ENCODE results near the gene RPRD2.

The RPRD2 gene

DNA sequence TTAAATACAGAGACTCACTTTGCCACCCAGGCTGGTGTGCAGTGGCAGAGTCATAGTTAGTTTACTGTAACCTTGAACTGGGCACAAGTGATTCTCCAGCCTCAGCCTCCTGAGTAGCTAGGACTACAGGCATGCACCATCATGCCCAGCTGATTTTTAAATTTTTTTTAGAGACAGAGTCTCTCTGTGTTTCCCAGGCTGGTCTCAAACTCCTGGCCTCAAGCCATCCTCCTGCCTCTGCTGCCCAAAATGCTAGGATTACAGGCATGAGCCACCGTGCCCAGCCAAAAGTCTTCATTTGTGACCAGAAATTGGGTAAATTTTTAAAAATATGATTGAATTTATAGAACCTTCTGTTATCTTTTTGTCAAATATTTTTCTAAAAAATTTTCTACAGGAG, 105.3 kb downstream of the RPRD2 start:
- DNase-seq (ENCODE audit: low read depth in 2 of 2, low spot score in 1 of 2) = no peak

DNA sequence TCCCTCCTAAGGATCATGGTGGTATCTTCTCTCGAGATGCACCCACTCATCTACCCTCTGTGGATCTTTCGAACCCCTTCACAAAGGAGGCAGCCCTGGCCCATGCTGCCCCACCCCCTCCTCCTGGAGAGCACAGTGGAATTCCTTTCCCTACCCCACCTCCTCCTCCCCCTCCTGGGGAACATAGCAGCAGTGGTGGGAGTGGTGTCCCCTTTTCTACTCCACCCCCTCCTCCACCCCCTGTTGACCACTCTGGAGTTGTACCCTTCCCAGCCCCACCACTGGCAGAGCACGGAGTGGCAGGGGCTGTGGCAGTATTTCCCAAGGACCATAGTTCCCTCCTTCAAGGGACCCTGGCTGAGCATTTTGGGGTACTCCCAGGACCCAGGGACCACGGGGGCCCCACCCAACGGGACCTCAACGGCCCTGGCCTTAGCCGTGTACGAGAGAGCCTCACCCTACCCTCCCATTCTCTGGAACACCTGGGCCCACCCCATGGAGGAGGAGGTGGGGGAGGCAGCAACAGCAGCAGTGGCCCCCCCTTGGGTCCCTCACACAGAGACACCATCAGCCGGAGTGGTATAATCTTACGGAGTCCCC, 108.8 kb downstream of the RPRD2 start:
- DNase-seq (ENCODE audit: low read depth in 2 of 2, low spot score in 1 of 2) = no peak

DNA sequence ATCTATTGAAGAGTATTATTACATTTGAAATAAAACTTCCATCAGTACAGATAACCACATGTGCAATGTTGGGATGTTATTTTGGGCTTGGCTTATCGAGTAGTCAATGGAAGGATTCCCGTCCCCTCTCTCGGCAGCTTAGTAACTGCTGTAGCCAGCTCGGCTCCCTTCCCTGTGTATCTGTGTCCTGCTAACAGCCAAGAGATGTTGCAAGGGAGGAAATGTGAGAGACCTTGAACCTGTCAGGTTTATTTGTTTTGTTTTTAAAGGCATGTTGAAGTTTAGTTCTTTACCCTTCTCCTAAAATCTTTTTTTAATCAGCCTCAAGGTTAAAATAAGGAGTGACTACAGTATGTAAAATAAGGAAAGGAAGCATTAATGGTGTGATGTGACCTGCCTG, 109.7 kb downstream of the RPRD2 start:
- no peak for DNase-seq (ENCODE audit: low read depth in 2 of 2, low spot score in 1 of 2)

DNA sequence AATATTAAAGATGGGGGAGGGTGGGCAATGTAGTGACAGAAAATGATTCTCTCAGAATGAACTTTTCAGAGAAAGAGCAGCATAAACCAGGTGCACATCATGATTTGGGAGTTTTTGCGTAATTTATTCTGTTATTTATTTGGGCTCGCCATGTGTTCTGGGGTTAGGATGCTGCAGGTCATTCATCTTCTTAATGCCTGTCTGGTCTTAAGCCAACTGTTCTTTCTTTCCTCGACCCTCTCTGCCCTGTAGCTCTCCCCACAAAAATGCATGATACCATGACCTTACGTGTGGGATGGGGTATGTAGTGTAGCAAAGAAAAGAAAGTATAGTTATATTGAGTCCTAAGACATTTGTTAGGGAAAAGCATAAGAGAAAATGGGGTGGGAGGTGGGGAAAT, 110.9 kb downstream of the RPRD2 start:
- DNase-seq (ENCODE audit: low read depth in 2 of 2, low spot score in 1 of 2) = no peak

DNA sequence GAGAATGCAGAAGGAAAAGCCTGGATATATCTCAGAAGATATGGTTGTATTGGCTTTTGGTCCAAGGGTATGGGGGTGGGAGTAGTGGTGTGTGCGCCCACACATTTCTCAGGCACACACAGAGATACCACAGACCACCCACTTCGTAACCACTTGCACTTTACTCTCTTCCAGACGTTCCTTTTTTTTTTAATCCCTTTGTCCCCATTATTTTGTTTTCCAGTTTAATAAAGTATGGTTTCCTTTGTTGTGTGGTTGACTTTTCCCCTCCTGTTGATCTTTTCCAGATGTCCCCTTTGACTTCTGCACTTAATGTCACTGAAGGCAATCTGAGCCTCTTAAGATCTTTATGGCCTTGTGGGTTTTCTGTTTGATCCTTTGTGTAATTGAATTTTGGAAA, 112.8 kb downstream of the RPRD2 start:
- DNase-seq (ENCODE audit: low read depth in 2 of 2, low spot score in 1 of 2) = no peak

DNA sequence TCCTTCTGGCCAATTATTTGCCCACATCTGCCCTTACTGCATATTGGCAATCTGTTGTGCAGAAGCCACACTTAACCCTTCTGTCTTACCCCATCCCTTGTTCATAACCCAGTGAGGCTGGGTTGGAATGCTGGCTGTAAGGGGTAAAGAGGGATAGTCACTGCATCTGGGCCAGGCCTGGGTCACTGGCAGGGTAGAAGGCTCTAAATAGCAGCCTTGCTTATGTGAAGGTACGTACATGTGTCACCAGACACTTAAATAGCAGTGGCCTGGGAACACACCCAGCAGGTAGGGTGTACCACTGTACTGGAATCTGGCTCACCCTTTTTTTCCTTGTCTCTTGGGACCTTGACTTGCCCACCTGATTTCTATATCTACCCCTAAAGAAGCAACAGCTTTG, 113.4 kb downstream of the RPRD2 start:
- DNase-seq (ENCODE audit: low read depth in 2 of 2, low spot score in 1 of 2) = no peak

DNA sequence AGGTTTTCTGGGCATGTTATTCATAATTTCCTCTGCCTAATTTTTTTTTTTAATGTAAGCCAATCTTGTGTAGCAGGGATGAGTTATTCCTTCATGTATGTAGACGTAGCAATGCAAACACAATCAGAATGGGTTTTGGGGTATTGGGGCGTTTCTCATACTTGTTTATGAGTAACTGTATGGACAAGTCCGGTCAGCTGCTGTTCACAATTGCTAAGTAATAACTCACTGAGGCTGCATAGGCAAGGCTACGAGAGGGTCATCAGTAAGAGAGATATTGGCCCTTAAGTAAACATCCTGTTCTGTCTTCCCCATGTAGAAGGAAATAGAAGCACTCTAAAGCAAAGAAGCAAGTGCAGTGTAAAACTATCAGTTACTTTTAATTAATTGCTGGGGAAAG, 113.8 kb downstream of the RPRD2 start:
- no peak for DNase-seq (ENCODE audit: low read depth in 2 of 2, low spot score in 1 of 2)

DNA sequence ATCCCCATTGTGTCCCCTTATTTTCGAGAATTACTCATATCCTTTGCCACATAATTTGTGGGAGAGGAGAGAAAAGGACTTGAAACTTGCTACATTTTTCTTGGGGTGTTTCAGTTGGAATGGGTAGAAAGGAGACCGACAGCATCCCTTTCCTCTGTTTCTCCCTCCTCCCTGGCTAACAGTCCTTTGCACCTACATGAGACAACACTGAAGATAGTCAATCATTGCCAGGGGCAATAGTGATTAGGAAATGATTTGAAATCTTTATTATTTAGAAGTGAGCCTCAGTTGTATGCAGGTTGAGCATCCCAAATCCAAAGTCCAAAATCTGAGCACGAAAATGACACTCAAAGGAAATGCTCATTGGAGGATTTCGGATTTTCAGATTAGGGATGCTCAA, 115.4 kb downstream of the RPRD2 start:
- DNase-seq (ENCODE audit: low read depth in 2 of 2, low spot score in 1 of 2) = no peak

DNA sequence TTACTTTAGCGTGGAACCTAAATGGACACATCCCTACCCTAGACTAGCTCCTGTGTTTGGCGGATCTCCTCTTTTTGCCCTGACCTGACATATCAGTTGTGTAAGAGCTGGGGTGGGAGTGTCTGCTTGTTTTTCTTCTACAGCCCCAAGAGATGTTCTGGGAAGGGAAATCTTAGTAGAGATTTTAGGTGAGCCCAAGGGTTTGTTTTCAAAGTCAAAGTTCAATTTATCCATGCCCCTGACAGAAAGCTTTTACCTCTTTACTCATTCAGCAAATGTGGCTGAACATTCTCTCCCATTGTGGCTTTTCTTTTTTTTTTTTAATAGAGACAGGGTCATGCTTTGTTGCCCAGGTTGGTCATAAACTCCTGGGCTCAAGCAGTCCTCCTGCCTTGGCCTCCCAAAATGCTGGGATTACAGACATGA, 116.0 kb downstream of the RPRD2 start:
- DNase-seq (ENCODE audit: low read depth in 2 of 2, low spot score in 1 of 2) = no peak

DNA sequence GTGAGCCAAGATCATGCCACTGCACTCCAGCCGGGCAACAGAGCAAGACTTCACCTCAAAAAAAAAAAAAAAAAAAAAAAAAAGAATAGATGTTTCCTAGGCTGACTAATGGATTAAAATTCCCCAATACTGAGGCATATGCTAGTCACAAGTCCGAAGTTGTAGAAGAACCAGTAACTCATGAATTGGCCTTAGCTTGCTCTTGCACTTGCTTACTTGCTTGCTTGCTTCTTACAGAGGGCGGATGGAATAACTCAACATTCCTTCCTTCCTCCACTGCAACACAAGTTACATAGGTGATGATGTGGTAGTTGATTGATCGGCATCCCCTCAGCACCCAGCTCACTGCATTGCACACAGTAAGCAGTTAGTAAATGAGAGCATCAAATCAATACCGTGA, 120.5 kb downstream of the RPRD2 start:
- DNase-seq (ENCODE audit: low read depth in 2 of 2, low spot score in 1 of 2) = no peak

DNA sequence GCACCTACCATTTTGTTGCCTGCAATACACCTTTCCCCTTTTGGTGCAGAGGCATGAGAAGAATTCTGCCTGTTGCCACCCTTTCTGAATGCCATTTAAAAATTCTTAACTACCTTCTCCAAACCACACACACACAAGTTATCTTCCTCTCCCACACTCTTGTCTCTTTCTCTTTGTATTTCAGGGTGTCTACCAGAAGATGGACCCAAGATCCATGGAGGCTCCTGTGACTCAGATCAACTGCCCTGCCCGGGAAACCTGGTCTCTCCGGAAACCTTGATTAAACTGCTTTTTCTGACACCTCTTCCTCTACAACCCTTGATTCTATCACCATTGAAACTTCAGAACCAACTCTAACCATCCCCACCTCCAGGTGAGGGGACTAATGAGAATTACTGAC, 120.9 kb downstream of the RPRD2 start:
- no peak for DNase-seq (ENCODE audit: low read depth in 2 of 2, low spot score in 1 of 2)

DNA sequence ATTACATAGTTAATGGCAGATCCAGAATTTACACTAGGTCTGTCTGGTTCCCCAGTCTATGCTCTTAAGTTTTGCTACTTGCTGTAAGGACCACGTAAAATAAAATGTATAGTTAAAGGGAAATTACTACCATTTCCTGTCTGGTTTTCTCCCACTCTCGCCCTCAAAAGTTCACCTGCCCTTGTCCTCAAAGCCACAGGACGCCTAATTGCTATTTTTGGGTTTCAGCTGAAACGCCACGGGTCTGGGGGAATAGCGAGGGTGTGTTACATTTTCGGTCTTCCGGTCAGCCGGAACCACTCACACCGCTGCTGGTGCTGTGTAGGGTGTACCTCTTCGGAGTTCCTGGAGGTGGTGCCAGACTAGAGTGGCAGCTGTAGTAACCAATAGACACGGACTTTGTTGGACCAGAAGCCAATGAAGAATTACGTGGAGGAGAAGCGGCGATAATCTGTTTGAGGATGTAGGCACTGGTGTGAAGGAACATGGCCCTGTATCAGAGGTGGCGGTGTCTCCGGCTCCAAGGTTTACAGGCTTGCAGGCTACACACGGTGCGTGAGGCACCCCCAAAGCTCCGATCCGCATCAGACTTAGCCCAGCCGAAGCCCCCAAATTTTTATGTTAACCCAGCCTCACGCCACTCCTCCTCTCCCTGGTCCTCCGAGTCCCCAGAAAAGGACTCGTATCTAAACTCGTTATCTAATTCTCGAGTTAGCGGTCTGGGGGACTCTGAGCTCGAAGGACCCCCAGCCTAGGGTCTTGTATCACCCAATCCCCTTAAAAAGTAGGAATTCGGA, 123.2 kb downstream of the RPRD2 start, which contains the start of gene TARS2:
Gene TARS2 (plus strand): TSS at position 454 of the 797 bp plus-strand sequence. CDS start 32 bp downstream, at position 486.
- peak; percentile 72 to 86 for DNase-seq (ENCODE audit: low read depth in 2 of 2, low spot score in 1 of 2)

DNA sequence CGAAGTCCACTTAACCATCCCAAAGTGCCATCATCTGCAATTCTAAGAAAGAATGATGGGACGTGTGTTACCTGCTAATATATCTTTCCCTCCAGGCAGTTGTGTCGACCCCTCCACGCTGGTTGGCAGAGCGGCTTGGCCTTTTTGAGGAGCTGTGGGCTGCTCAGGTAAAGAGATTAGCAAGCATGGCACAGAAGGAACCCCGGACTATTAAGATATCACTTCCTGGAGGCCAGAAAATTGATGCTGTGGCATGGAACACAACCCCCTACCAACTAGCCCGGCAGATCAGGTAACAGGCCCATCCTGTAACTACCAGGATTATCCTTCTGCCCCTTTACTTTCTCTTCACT, 123.8 kb downstream of the RPRD2 start:
- no peak for DNase-seq (ENCODE audit: low read depth in 2 of 2, low spot score in 1 of 2)

DNA sequence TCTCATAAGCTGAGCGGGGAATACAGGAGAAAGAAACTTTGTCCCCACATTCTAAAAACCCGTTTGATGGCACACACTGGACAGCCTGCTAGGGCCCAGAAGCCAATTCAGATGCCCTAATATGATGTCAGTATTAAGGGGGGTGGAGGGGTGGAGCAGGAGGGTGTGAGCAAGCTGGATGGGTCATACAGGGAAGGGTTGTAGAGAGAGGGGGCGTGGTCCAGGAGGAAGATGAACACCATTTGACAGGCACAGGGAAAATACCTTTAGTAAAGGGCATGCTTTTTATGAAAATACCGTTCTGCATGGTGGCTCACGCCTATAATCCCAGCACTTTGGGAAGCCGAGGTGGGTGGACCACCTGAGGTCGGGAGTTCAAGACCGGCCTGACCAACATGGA, 129.2 kb downstream of the RPRD2 start:
- DNase-seq (ENCODE audit: low read depth in 2 of 2, low spot score in 1 of 2) = no peak

DNA sequence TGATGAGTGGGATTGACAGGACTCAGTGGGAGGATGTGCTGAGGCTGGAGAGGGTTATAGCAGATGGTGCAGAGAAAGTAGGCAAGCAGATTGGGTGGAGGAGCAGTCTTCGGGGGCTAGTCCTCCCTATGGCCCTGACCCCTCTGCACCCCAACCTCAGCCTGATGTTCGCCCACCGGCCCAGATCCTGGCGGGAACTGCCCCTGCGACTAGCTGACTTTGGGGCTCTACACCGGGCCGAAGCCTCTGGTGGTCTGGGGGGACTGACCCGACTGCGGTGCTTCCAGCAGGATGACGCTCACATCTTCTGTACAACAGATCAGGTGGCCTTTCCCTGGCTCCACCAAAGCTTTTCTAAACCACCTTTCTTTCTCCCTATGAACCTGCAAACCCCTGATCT, 134.4 kb downstream of the RPRD2 start:
- no peak for DNase-seq (ENCODE audit: low read depth in 2 of 2, low spot score in 1 of 2)

DNA sequence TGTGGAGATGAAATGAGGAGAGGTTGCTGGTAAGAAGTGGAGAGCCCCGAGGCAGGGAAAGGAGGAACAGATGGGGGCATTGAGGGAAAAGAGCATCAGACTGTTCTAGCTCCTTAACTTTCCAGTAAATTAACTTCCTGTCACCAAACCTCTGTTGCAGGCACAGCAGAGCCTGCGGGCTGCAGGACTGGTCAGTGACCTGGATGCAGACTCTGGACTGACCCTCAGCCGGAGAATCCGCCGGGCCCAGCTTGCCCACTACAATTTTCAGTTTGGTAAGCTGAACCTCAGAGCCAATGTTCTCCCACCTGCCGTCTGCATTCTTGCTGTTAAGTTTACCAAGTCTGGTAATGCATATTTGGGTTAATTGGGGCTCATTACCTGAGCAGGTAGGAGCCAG, 141.5 kb downstream of the RPRD2 start:
- no peak for DNase-seq (ENCODE audit: low read depth in 2 of 2, low spot score in 1 of 2)

DNA sequence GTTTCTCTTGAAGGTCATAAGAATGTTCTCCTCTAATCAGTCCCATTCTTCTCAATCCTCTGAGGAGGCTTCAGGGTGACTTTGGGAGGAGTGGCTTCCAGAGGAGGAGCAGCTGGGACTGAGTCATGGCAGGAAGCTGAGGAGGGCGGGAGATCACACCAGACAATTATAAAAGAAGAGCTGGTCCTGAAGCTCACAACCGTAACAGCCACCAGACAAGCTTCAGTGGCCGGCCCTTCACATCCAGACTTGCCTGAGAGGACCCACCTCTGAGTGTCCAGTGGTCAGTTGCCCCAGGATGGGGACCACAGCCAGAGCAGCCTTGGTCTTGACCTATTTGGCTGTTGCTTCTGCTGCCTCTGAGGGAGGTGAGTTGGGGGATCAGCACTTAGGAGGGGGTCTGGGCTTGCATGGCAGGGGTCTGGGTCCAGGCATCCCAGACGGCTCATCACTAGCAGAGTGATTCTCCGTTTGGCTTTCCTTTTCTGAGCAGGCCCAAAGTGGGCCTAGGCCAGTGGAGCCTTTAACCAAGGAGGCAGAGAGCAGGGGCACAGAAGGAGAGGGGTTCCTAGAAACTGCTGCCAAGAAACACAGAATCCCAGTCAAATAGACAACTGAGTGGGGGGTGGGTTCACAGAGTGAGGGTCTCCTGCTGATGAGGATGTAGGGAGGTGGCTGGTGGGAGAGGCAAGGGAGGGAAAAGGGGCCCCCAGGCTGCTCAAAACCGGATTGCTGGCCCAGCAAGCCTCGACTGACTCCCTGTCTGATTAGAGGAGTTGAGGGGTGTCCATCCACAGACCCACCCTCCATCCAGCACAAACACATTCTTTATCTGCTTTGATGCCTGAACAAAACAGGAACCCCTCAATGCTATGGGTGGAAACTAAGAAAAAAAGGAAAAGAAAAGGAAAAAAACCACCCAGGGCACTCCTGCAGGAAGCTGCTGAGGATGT, 144.2 kb downstream of the RPRD2 start, which contains the start of gene ECM1:
Gene ECM1 (plus strand): TSS at position 198 of the 953 bp plus-strand sequence. CDS start 101 bp downstream, at position 299.
- DNase-seq (ENCODE audit: low read depth in 2 of 2, low spot score in 1 of 2) = no peak

DNA sequence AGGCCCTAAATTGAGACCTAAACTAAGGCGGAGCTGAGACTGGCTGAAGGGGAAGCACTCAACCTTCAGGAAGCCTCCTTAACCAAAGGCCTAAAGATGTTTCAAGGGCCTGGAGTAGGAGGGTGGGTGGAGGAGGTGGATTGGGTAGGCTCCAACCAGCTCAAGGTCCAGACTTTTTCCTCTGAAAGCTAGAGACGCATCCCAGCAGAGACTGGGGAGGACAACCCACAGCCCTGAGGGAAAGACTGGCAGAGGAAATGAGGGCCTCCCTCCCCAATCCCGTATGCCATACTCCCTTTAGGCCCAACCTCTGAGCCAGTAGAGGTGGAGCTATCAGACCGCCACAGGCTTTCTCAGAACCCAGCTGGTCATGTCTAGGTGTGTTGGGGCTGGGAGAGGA, 145.0 kb downstream of the RPRD2 start:
- no peak for DNase-seq (ENCODE audit: low read depth in 2 of 2, low spot score in 1 of 2)

DNA sequence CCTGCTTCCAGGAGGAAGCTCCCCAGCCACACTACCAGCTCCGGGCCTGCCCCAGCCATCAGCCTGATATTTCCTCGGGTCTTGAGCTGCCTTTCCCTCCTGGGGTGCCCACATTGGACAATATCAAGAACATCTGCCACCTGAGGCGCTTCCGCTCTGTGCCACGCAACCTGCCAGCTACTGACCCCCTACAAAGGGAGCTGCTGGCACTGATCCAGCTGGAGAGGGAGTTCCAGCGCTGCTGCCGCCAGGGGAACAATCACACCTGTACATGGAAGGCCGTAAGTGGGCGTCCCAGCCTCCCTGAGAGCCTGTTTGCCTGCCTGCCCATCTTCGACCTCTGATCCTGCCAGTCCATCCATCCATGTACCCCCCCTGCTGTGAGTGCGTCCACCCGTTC, 147.6 kb downstream of the RPRD2 start:
- DNase-seq (ENCODE audit: low read depth in 2 of 2, low spot score in 1 of 2) = no peak

DNA sequence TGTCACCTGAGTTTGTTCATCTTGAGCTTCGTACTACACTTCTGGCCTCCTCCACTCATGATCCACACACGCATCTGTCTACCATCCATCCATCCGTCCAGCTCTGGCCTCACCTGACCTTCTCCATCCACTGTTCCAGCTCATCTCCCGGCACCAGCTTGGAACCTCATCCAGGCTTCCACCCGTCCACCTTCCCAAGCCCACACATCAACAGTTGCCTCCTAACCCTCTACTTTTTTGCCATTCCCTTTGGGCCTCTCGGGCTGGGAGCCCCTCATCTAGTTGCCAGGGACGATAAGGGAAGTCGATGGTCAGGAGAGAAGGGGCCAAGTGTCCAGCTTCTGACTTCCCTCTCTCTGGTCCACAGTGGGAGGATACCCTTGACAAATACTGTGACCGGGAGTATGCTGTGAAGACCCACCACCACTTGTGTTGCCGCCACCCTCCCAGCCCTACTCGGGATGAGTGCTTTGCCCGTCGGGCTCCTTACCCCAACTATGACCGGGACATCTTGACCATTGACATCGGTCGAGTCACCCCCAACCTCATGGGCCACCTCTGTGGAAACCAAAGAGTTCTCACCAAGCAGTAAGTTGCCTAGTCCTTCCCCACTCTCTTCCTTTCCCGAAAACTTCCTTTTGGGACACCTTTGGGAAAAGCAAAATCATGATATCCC, 148.2 kb downstream of the RPRD2 start:
- DNase-seq (ENCODE audit: low read depth in 2 of 2, low spot score in 1 of 2) = no peak

DNA sequence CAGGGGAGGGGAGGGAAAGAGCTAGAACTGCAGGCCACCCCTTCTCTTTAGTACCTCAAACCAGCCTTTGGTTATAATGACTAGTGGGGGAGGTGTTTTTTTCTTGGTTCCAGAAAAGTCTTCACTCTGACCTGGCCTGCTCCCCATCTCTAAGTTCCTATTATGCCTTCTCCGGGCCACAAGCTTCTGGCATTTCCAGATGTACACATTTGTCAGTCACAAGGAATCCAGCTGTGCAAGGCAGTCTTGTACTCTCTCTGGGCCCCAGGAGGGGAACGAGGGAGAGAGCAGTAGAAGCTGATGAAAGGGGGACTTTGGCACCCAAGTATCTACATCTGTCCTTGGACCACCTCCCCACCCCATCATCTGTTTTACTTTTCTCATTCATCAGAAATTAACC, 148.9 kb downstream of the RPRD2 start:
- no peak for DNase-seq (ENCODE audit: low read depth in 2 of 2, low spot score in 1 of 2)

Measured in stimulated activated CD8-positive, alpha-beta memory T cell treated with anti-CD3 and anti-CD28 coated beads, Interleukin-4, amount 100 ng/mL, for 1 hour (primary cell).